CD4-positive, alpha-beta T cell (primary cell): ENCODE results near the gene AUTS2. TPM values are rescaled to one million over a fixed set of nuclear protein-coding genes. Genes with fewer than 3 reads are reported as not detected.

Experiments used
- ATAC-seq: fragments of 200-7000 bp; cut with Tn5 transposase; one replicate; pipeline ENCODE4 v1.10.0; 2022; ENCODE audit warnings: mild to moderate bottlenecking; ENCODE audit not compliant: poor library complexity
- CTCF ChIA-PET: fragments of 350-600 bp; sonication (Branson Sonifier 250); formaldehyde crosslinking; loops from one replicate; lab custom pipeline; 2021; ENCODE audit warnings: antibody characterized with exemption, inconsistent platforms; lab: Charles Lee
- POLR2A ChIA-PET: fragments of 350-600 bp; sonication (Branson Sonifier 250); formaldehyde crosslinking; loops from one replicate; lab custom pipeline; 2021; ENCODE audit warnings: antibody characterized with exemption, inconsistent platforms; lab: Charles Lee
- DNase-seq, 14 experiments: peaks; one replicate each; pipeline ENCODE4 v3.0.0-alpha.2; 2013 to 2020; ENCODE audit warnings: mixed read lengths in 2 of 14
- H3K27ac ChIP-seq, 2 donors: one replicate each; pipeline versions ENCODE4 v1.5.1 to v1.7.0; 2013; ENCODE audit warnings: low read length in 2 of 2, low read depth in 1 of 2, mild to moderate bottlenecking in 1 of 2
- H3K27me3 ChIP-seq, 2 experiments: 1 replicate in 1 of 2; 2 replicates in 1 of 2; pipeline versions ENCODE4 v1.6.1 to v1.7.0; 2013; ENCODE audit warnings: low read length in 2 of 2, control low read depth in 1 of 2, mild to moderate bottlenecking in 1 of 2, moderate library complexity in 1 of 2; ENCODE audit not compliant: insufficient read depth in 2 of 2, control insufficient read depth in 1 of 2
- H3K36me3 ChIP-seq: one replicate; pipeline ENCODE4 v1.6.1; 2013; ENCODE audit warnings: low read length, control low read depth; ENCODE audit not compliant: insufficient read depth
- H3K4me1 ChIP-seq: one replicate; pipeline ENCODE4 v1.6.1; 2013; ENCODE audit warnings: low read length, control low read depth; ENCODE audit not compliant: insufficient read depth
- H3K4me3 ChIP-seq: one replicate; pipeline ENCODE4 v1.5.1; 2013; ENCODE audit warnings: mild to moderate bottlenecking, low read length, moderate library complexity
- H3K9me3 ChIP-seq, 2 experiments: 1 replicate in 1 of 2; 2 replicates in 1 of 2; pipeline versions ENCODE4 v1.6.1 to v1.7.0; 2013; ENCODE audit warnings: low read length in 2 of 2, mild to moderate bottlenecking in 2 of 2, control low read depth in 1 of 2, moderate library complexity in 1 of 2; ENCODE audit not compliant: control insufficient read depth in 1 of 2, insufficient read depth in 1 of 2
- H3K27ac Mint-ChIP-seq: one replicate; pipeline ENCODE4 v1.8.0; 2020; ENCODE audit warnings: mixed read lengths
- H3K27me3 Mint-ChIP-seq: one replicate; pipeline ENCODE4 v1.8.0; 2021; ENCODE audit warnings: mixed read lengths
- H3K36me3 Mint-ChIP-seq: one replicate; pipeline ENCODE4 v1.8.0; 2021; ENCODE audit warnings: low read depth, mixed read lengths
- H3K4me1 Mint-ChIP-seq: one replicate; pipeline ENCODE4 v1.8.0; 2021; ENCODE audit warnings: low read depth, mixed read lengths
- H3K4me3 Mint-ChIP-seq: one replicate; pipeline ENCODE4 v1.8.0; 2020; ENCODE audit warnings: mild to moderate bottlenecking, mixed read lengths
- H3K9me3 Mint-ChIP-seq: one replicate; pipeline ENCODE4 v1.8.0; 2020; ENCODE audit warnings: mixed read lengths
- intact Hi-C, 2 experiments: fragments of 100-400 bp; cut with DNase I in 1 of 2; cut with micrococcal nuclease in 1 of 2; formaldehyde crosslinking; loops; one replicate each; pipeline versions ENCODE4 v1.15.1 to v1.9.0; 2023 to 2025; cut with DNase I, micrococcal nuclease
- total RNA-seq, 174 experiments: library from RNA in 2 of 174; stranded (reverse) in 2 of 174; gene quantifications; one replicate each; pipeline ENCODE4 v1.2.3 and lab custom pipeline; 2021 to 2026
- TF ChIP-seq, protein P1 (sequence below): fragments of 200-600 bp; IDR thresholded peaks from one replicate; pipeline ENCODE4 v1.8.0; 2022; ENCODE audit warnings: antibody characterized with exemption, mild to moderate bottlenecking

The AUTS2 gene
- total RNA-seq, 2 experiments from 2014 or later = 43.6 to 47.6 TPM

- ChIA-PET CTCF (no interaction called here), POLR2A (no interaction called here)
- TF ChIP-seq, protein P1, sequence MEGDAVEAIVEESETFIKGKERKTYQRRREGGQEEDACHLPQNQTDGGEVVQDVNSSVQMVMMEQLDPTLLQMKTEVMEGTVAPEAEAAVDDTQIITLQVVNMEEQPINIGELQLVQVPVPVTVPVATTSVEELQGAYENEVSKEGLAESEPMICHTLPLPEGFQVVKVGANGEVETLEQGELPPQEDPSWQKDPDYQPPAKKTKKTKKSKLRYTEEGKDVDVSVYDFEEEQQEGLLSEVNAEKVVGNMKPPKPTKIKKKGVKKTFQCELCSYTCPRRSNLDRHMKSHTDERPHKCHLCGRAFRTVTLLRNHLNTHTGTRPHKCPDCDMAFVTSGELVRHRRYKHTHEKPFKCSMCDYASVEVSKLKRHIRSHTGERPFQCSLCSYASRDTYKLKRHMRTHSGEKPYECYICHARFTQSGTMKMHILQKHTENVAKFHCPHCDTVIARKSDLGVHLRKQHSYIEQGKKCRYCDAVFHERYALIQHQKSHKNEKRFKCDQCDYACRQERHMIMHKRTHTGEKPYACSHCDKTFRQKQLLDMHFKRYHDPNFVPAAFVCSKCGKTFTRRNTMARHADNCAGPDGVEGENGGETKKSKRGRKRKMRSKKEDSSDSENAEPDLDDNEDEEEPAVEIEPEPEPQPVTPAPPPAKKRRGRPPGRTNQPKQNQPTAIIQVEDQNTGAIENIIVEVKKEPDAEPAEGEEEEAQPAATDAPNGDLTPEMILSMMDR = no peak
Measured at GRCh38 chr7:70544016-70544415, 945.7 kb downstream of the AUTS2 start.

GRCh38 chr7:70545214-70545613 is 946.9 kb downstream of the AUTS2 start:
- H3K4me1 ChIP-seq = no peaks in the 10 kb centered on the region
- no peaks in the 10 kb centered on the region for H3K27me3 ChIP-seq
- ChIA-PET POLR2A (no interaction called here), CTCF (no interaction called here)
- no peak overlapping the region for H3K4me3 Mint-ChIP-seq
- no peaks in the 10 kb centered on the region for H3K9me3 Mint-ChIP-seq
- intact Hi-C loops = no loop called here
- DNase-seq (no peak), ATAC-seq (no peak)
- TF ChIP-seq, protein P1 = no peak
- H3K4me1 Mint-ChIP-seq = no peaks in the 10 kb centered on the region
- H3K27me3 Mint-ChIP-seq = peaks cover 5% of the 10 kb centered on the region
- no peaks in the 10 kb centered on the region for H3K36me3 Mint-ChIP-seq
- peaks cover 0 to 4% of the 10 kb centered on the region in 2 experiments for H3K9me3 ChIP-seq
- no peaks in the 10 kb centered on the region for H3K36me3 ChIP-seq
- no peak overlapping the region for H3K27ac Mint-ChIP-seq
- H3K4me3 ChIP-seq = no peak overlapping the region
- no peak overlapping the region for H3K27ac ChIP-seq

More at GRCh38 chr7:70544016-70544415, 945.7 kb downstream of the AUTS2 start:
- no peaks in the 10 kb centered on the region for H3K4me1 ChIP-seq
- DNase-seq = no peak
- no peaks in the 10 kb centered on the region for H3K36me3 Mint-ChIP-seq
- H3K27me3 ChIP-seq = no peaks in the 10 kb centered on the region
- H3K4me3 ChIP-seq = no peak overlapping the region
- no peak overlapping the region for H3K27ac Mint-ChIP-seq
- no peak overlapping the region for H3K4me3 Mint-ChIP-seq
- H3K9me3 Mint-ChIP-seq = no peaks in the 10 kb centered on the region
- intact Hi-C loops = no loop called here
- H3K9me3 ChIP-seq = peaks cover 0 to 4% of the 10 kb centered on the region in 2 experiments
- no peak overlapping the region for H3K27ac ChIP-seq
- peaks cover 5% of the 10 kb centered on the region for H3K27me3 Mint-ChIP-seq
- ATAC-seq = no peak
- no peaks in the 10 kb centered on the region for H3K36me3 ChIP-seq
- H3K4me1 Mint-ChIP-seq = no peaks in the 10 kb centered on the region

DNA sequence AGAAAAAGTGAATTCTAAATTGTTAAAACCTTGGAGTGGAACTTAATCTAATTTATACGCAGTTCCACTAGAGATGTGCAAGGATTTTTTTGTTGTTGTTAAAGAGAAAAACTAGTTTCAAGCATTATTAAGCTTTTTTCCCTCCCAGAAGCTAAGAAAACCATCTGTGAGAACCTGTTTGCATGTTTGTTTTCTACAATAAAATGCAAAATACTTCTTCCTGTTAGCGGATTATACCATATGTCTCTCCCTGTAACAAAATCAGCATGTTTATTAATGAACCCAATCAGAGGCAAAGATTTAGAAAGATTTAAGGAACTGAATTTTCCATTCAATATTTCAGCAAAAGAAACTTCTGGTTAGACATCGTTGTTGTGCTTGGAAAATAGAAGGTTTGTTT is 953.9 kb downstream of the AUTS2 start:
- POLR2A ChIA-PET = no interaction called here
- DNase-seq (no peak), ATAC-seq (no peak)
- intact Hi-C loops = no loop called here
- Mint-ChIP-seq H3K27ac (no peak overlapping the region), H3K4me3 (no peak overlapping the region), H3K27me3 (no peaks in the 10 kb centered on the region), H3K36me3 (no peaks in the 10 kb centered on the region), H3K9me3 (peaks cover 3% of the 10 kb centered on the region), H3K4me1 (no peaks in the 10 kb centered on the region)
- TF ChIP-seq, protein P1 = no peak
- Histone ChIP-seq H3K27me3 (no peaks in the 10 kb centered on the region), H3K4me1 (no peaks in the 10 kb centered on the region), H3K9me3 (peaks cover 0 to 4% of the 10 kb centered on the region in 2 experiments), H3K27ac (no peak overlapping the region), H3K36me3 (no peaks in the 10 kb centered on the region), H3K4me3 (no peak overlapping the region)
- CTCF ChIA-PET = no interaction called here
